NCI-H2196 treated with DMSO at 0.1 percent for 48 hours (cell line): Measurements from ENCODE around the gene NDUFC2.
"Not testable (repeated sequence)": the region's sequence is repeated elsewhere in the genome, so short reads cannot be mapped to it uniquely, and the experiment has no call there.

Experiments
- DNase-seq: peaks from one replicate; lab custom pipeline; 2025; ENCODE audit not compliant: unreplicated experiment; lab: John Stamatoyannopoulos, UW

Gene NDUFC2

DNA sequence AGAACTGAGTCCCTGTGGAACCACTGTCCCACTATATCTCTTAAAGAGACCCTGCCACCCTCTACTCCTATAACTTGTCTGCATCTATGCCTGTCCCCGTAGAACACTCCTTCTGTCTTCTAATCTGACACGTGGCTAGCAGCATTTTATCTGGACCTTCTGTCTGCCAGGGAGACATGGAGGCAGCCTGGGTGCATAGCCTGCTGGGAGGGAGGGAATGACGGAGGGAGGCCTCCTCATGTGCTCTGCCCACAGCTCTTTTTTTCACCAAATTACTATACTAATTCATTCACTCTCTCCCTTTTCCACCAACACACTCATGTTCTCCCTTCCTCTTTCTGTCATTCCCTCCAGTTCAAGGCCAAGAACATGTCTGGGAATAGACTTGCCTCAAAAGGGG lies 23.6 kb downstream of the NDUFC2 start:
- no peak for DNase-seq

DNA sequence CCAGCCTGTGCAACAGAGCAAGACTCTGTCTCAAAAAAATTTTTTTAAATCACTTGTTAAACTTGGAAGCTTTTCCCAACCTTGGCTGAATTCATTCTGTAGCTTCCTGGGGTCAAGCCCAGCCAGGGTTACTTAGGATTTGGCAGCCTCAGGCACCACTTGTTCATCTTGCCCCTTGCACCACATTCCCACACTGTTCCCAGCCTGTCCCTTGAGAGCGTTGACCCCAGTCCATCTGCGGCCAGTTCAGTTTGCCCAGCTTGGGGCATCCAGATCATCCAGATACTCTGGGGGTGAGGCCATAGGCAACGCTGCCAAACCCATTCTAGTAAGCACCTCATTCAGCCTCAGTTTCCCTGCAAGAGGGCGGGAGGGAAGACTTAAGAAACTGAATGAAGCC lies 24.7 kb downstream of the NDUFC2 start:
- DNase-seq: no peak

DNA sequence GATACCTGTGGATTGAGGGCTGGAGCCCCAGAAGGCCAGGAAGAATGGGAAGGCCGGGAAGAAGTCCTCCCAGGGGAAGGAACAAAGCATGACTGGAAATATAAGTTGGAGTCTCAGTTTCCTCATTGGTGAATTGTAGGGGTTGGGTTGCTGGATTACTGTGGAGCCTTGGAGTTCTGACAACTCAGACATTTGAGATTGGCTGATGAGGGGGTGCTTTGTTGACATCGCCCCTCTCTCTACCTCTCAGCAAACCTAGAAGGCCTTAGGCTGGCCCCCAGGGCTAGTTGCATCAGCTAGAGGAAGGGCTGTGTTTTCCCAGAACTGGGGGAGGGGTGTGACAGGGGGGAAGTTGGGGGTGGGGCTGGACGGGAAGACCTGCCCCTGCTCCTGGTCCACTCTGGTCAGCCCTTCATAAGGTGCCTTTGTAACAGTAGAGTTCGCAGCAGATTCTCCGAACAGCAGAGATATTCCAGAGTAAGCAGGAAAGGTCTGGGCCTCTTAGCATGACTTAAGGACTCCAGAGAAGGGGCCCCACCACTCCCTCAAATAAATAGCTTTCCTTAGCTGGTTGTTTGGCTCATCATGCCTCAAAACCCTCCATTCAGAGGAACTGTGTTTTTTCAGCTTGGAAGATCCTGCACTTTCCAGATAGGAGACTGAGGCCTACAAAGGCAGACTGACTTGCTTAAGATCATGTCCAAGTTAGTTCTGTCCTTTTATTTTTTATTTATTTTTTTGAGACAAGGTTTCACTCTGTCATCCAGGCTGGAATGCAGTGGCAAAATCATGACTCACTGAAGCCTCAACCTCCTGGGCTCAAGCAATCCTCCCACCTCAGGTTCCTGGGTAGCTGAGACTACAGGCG lies 28.5 kb downstream of the NDUFC2 start:
- DNase-seq: no peak

DNA sequence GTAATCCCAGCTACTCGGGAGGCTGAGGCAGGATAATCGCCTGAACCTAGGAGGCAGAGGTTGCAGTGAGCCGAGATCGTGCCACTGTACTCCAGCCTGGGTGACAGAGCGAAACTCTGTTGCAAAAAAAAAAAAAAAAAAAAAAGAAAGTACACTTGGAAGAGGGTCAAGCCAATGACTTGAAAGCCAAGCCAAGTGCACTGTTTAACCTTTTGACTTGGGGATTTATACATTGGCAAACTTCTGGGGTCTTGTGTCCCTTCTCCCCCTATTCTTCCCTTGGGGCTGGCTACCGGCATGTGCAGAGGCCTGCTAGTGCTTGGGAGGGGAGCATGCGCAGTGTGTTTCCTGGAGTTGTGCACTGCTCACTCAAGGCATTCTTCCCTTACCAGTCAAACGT lies 30.3 kb downstream of the NDUFC2 start:
- no peak for DNase-seq

DNA sequence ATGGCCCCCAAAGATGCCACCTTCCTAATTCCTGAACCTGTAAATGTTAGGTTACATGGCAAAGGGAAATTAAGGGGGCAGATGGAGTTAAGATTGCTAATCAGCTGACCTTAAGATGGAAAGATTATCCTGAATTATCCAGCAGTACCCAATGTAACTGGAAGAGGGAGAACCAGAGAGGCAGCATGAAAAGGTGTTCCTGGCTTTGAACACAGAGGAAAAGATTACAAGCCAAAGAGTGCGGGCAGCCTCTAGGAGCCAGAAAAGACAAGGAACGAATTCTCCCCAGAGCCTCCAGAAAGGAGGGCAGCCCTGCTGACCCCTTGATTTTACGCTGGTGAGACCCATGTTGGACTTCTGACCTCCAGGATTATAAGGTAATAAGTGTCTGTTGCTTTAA lies 31.1 kb downstream of the NDUFC2 start:
- no peak for DNase-seq

DNA sequence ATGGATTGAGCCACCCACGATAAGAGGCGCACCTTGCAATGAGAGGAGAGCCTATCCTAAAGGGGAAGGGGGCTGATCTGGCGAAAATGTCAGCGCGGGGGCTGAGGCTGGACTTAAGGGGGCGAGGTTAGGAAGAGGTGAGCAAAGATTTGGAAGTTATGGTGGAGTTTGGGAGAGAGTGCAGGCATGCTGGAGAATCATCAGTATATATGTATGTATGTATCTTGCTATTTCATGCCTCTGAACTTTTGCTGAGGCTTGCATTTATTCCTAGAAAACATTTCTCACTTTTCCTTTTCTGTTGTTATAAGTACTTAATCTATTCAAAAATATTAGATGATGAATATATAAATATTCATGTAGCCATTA lies 33.2 kb downstream of the NDUFC2 start:
- DNase-seq: no peak

DNA sequence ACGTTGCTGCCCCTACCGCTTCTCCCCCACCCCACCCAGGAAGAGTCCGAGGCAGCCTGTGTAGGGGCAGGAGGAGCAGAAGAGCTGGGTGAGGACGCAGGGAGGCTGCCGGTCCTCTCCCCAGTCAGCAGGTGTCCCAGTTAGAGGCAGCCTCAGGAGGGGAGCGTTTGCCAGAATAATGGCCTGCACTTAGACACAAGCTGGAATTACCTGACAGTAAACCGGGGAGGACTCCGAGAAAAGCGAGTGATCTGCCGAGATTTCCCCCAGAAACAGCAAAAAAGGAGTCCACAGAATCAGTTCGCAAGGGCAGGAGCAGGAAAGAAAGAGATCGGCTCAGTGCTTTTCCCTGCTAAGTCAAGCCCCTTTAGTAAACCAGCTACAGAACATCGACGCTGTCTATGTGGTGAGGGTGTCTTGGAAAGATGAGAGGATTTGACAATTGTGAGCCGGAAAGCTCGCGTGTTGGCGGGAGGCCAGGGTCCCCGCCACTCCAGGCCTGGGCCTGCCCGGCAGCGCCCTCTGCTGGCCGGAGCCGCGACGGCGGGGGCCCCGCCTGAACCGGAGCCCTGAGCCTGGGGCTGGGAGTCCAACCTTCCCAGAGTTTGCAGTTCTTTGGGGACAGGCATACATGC lies 33.7 kb downstream of the NDUFC2 start:
- peak; percentile 59 for DNase-seq

DNA sequence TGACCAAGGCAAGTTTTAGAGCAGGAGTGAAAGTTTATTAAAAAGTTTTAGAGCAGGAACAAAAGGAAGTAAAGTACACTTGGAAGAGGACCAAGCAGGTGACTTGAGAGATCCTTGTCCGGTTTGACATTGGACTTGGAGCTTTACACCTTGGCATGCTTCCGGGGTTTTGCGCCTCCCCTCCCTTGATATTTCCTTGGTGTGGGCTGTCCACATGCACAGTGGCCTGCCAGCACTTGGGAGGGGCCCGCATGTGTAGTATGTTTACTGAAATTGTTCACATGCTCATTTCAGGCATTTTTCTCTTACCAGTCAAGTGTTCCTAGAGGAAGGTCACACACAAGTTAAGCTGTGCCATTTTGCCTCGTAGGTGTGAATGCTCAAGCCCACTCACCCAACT lies 35.0 kb downstream of the NDUFC2 start:
- no peak for DNase-seq

DNA sequence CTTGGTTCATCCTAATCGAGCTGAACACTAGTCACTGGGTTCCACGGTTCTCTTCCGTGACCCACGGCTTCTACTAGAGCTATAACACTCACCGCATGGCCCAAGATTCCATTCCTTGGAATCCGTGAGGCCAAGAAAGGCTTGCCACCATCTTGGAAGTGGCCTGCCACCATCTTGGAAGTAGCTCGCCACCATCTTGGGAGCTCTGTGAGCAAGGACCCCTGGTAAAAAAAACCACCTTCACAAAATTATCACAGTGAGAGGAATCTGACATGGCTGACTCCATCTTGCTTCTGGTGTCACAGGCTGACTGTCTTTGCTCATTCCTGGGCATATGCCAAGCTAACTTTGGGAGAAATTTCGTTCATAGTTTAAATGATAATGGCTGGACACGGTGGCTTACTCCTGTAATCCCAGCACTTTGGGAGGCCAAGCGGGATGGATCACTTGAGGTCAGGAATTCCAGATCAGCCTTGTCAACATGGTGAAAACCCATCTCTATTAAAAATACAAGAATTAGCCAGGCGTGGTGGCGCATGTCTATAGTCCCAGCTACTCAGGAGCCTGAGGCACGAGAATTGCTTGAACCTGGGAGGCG lies 37.7 kb downstream of the NDUFC2 start:
- DNase-seq: no peak

DNA sequence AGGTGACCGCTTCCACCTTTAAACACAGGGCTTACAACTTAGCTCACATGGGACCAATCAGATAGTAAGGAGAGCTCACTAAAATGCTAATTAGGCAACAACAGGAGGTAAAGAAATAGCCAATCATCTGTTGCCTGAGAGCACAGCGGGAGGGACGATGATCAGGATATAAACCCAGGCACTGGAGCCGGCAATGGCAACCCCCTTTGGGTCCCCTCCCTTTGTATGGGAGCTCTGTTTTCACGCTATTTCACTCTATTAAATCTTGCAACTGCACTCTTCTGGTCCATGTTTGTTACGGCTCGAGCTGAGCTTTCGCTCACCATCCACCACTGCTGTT lies 38.3 kb downstream of the NDUFC2 start:
- DNase-seq: not testable (repeated sequence)

DNA sequence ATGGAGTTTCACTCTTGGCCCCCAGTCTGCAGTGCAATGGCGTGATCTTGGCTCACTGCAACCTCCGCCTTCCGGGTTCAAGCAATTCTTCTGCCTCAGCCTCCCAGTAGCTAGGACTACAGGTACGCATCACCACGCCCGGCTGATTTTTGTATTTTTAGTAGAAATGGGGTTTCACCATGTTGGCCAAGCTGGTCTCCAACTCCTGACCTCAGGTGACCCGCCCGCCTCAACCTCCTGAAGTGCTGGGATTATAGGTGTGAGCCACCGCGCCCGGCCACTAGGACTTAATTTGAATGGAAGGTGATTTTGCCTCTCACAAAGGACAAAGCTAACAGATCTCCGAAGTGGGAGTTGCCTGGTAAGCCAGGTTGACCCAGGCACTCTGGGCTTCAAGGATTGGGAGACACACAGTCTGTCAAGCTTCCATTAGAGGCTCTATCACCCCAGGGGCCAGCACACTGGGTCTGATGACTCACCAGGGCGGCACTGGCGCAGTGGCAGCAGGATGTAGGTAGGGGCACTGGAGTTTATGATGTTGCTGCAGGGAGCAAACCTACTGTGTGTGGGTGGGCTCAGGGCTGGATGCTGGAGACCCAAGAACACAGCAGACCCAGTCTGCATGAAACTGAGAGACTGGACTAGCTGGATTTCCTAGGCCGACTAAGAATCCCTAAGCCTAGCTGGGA lies 38.8 kb downstream of the NDUFC2 start:
- no peak for DNase-seq

DNA sequence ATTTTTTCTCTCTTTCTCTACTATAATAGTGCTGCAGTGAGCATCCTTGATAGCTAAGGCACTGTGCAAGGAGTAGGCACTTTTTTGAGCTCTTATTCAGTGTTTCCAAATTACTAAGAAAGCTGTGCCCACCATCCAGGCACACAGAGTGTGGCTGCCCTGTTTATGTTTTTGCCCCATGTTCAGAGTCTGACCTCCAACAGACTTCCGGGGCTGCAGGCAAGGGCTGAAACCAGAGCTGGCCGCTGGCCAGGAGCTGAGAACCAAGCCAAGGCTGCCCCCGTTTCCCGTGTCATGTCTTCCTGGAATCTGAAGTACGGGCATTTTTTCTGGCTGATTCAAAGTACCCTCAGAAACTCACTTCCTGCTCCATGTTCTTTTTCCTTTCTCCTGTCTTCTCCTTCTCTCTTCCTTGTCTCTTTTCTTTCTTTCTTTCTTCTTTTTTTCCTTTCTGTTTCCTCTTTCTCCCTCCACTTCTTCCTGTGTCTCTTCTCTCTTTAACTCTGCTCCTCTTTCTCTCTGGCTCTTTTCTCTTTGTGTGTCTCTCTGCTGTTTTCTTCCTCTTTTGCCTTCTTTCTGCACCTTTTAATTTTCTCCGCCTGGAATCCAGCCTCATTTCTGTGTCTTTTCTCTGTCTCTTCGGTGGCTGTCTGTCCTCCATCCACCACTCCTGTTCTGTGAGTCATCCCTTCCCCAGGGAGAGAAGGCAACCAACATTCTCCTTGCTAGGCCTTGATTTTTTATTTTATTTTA lies 39.6 kb downstream of the NDUFC2 start:
- DNase-seq: peak; percentile 31

DNA sequence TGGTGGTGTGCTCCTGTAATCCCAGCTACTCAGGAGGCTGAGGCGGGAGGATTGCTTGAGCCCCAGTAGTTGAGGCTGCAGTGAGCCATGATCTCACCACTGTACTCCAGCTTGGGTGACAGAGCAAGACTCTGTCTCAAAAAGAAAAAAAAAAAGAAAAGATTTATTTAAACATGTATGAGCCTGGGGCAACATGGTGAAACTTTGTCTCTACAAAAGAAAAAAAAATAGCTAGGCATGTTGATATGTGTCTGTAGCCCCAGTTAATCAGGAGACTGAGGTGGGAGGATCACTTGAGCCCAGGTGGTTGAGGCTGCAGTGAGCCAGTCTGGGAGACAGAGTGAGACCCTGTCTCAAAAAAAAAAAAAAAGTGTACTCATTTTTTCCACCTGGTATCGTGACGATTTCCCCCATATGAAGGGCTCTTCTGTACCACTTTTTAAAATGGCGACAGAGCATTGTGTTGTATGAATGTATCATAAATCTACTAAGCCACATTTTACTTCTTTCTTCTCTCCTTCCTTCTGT lies 40.2 kb downstream of the NDUFC2 start:
- no peak for DNase-seq

DNA sequence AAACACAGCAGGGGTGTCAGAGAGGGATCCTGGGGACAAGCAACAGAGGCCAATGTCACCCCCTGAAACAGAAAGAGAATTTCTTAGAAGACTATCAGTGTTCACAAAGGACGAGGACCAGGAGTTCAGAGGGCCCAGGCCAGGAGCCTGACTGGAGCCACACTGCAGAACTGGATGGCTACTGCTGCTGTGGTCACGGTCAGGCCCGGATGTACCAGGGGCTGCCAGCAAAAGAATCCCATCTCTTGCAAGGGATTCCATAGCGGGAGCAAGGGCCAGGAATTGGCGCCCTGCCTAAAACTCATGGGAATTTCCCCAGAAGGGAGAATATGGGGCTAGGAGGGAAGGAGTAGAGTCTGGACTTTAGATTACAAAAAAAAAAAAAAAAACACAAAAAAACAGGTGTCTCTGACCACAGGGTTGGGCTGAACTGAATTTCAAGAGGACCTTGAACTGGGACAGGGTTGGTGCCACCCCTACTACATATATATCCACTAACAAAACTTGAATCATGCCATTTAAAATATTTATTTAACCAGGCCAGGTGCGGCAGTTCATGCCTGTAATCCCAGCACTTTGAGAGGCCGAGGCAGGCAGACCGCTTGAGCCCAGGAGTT lies 40.9 kb downstream of the NDUFC2 start:
- DNase-seq: no peak

DNA sequence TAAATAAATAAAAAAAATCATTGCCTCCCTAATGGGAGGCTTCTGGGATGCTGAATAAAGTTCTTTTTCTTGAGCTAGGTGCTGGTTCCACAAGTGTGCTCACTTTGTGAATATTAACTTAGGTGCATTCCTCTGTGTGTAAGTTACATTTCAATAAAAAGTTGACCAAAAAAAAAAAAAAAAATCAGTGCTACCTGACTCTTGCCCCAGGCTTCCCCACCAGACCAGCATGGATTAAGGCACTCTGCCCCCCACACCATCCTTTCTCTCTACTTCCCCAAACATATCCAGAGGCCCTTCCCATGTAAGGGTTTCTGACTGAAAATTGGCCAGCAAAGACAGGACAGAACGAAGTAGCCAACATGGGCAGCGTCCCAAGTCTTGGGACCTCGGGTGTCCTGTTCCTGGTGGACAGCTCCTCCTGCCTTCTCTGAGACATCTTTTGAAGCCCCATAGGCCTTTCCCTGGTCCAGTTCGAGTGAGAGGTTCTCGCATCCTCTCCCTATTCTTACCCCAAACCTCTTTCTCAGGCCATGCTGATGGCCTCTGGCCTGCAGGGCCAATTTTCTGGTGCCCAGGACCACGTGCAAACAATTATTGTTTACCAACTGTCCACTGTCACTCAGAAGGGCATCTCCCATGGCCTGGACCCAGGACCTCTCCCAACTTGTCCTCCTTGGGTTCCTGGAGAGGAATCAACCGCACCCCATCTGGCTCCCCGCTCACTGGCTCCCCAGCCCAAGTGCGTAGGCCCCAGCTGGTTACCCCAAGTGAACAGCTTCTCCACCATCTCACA lies 41.6 kb downstream of the NDUFC2 start:
- no peak for DNase-seq

DNA sequence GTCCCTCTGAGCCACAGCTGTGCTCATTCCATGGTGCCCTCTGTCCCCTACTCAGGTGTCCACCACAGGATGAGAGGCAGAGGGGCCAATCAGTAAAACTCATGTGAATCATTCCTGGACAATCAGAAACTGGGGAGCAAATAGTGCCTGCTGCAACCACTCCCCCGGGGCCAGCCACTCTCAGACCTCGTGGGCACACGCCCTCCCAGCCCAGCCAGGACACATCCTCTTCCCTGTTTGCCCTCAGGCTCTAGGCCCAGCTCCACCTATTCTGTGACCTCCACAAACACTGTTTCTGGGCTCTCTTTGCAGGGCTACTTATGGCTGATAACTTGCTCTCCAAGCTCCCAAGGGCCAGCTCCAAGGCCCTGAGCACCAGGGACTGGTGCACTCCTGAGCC lies 42.6 kb downstream of the NDUFC2 start:
- no peak for DNase-seq

DNA sequence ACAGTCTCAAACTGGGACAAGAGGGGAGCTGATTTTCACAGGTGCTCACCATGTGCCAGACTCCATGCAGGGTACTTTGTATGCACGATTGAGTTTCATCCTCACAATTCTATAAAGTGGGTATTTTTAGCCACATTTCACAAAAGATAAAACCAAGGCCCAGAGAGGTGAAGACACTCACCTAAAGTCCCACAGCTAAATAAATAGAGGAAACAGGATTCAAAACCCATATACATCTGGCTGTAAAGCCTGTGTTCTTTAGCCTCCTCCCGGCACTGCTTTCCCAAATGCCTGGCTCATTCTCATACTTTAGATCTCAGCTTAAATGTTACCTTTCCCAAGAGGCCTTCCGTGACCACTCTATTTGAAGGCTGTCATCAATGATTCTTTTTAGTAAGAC lies 43.3 kb downstream of the NDUFC2 start:
- DNase-seq: no peak

DNA sequence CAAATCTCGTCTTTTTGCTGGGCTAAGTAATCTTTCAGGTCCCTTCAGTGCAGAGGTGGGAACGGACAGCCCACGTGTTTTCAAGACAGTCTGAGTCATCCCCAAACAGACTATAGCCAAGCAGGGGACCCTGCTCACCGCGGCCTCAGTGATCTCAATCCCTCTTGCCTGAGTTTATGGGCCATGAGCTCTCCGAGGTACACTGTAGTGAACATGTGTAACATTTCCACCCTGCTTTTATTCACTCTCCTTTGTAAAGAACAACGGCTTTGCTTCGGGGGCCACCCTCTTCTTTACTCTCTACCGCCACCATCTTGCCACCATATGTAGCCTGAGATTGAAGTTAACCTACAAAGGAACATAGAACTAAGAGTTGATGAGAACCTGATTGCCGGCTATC lies 45.0 kb downstream of the NDUFC2 start:
- no peak for DNase-seq

DNA sequence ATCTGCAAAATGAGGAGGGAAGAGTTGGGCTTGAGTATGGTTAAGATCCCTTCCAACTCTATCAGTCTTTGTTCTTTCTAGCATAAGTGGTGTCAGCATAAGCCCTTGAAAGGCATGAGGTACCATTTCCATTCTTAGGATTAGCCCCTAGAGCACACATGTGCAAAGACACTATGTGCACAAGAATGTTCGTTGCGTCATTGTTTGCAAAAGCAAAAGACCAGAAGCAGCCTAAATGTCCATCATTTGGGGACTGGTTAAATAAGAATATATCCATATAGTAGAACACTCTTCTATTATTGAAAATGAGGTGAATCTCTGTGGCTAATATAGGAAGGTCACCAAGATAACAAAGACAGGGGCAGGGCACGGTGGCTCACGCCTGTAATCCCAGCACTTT lies 46.6 kb downstream of the NDUFC2 start:
- DNase-seq: no peak

DNA sequence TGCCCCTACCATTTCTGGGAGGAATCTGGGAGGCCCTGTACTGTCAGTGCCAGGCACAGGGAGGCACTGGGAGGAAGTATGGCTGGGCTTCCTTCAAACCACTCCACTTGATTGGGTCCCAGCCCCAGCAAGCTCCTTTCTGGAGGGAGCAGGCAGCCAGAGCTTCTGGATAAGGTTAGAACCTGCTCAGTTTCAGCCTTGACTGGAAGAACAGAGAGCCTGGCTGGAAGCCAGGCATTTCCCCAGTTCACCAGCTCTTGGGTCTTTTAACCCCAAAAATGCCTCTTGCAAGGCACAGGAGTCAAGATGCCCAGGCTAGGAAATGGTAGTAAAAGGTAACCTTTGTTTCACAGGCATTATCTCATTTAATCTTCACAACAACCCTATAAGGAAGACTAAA lies 47.6 kb downstream of the NDUFC2 start:
- DNase-seq: peak; percentile 50
